Smooth muscle cell (in vitro differentiated cells): ENCODE data around the gene KCNQ1. TPM values are rescaled to one million over a fixed set of nuclear protein-coding genes. Genes with fewer than 3 reads are reported as not detected.

Experiments
- DNase-seq: peaks from one replicate; lab custom pipeline; 2025; ENCODE audit not compliant: unreplicated experiment; lab: John Stamatoyannopoulos, UW
- H2AFZ ChIP-seq: fragments of 200-600 bp; sonication (generic); 2 replicates; pipeline ENCODE4 v1.6.0; 2016; ENCODE audit warnings: antibody characterized with exemption, low read depth, mild to moderate bottlenecking
- H3F3A ChIP-seq: fragments of 200-600 bp; sonication (generic); 2 replicates; pipeline ENCODE4 v1.6.0; 2017; ENCODE audit warnings: antibody characterized with exemption, low read depth
- H3K27ac ChIP-seq: fragments of 200-600 bp; sonication (generic); 2 replicates; pipeline ENCODE4 v1.5.1; 2016; ENCODE audit warnings: low read depth, mild to moderate bottlenecking
- H3K27me3 ChIP-seq: fragments of 200-600 bp; sonication (generic); 2 replicates; pipeline ENCODE4 v1.6.1; 2016; ENCODE audit warnings: low read depth, mild to moderate bottlenecking
- H3K36me3 ChIP-seq: fragments of 200-600 bp; sonication (generic); 2 replicates; pipeline ENCODE4 v1.5.1; 2016; ENCODE audit warnings: low read depth
- H3K4me1 ChIP-seq: fragments of 200-600 bp; sonication (generic); 2 replicates; pipeline ENCODE4 v1.5.1; 2016; ENCODE audit warnings: low read depth
- H3K4me2 ChIP-seq: fragments of 200-600 bp; sonication (generic); 2 replicates; pipeline ENCODE4 v1.6.0; 2016; ENCODE audit warnings: mild to moderate bottlenecking
- H3K4me3 ChIP-seq: fragments of 200-600 bp; sonication (generic); 2 replicates; pipeline ENCODE4 v1.5.1; 2016; ENCODE audit warnings: mild to moderate bottlenecking
- H3K79me2 ChIP-seq: fragments of 200-600 bp; sonication (generic); 2 replicates; pipeline ENCODE4 v1.6.0; 2016; ENCODE audit warnings: low read depth, mild to moderate bottlenecking
- H3K9ac ChIP-seq: fragments of 200-600 bp; sonication (generic); 2 replicates; pipeline ENCODE4 v1.6.0; 2016; ENCODE audit warnings: low read depth
- H3K9me3 ChIP-seq: fragments of 200-600 bp; sonication (generic); replicated peaks from 2 replicates; pipeline ENCODE4 v1.5.1; 2016; ENCODE audit warnings: low read depth
- H4K20me1 ChIP-seq: fragments of 200-600 bp; sonication (generic); 2 replicates; pipeline ENCODE4 v1.6.0; 2016; ENCODE audit warnings: low read depth
- CTCF ChIP-seq: fragments of 200-600 bp; sonication (generic); IDR thresholded peaks from 2 replicates; pipeline ENCODE4 v1.5.1; 2017; ENCODE audit warnings: borderline replicate concordance, mild to moderate bottlenecking, antibody characterized with exemption; ENCODE audit not compliant: insufficient read depth, poor library complexity, severe bottlenecking
- WGBS: methylation state at CpG from one replicate; pipeline ENCODE4 v1.1.7; 2016; ENCODE audit warnings: low lambda C conversion rate; 5-methylcytosine and 5-hydroxymethylcytosine counted together
- polyA plus RNA-seq: library from polyadenylated mRNA; unstranded; fragments of >200 nt; fragmentation: Nextera tagmentation; extraction: Ambion mirVana; gene quantifications from 2 replicates; pipeline ENCODE4 v1.2.1, GENCODE V29; 2016
- total RNA-seq: library from RNA; depleted of rRNA; stranded (reverse); fragments of >200 nt; gene quantifications from 2 replicates; pipeline ENCODE4 v1.2.3, GENCODE V29; 2014

The KCNQ1 gene
- total and polyA plus RNA-seq, 2 experiments from 2014 or later: 1.3 to 2.3 TPM

- no peaks in the 10 kb centered on the region for H3K9me3 ChIP-seq
- no peaks in the 10 kb centered on the region for H3K4me1 ChIP-seq
- H3K4me2 ChIP-seq: no peak overlapping the region
- H3K9ac ChIP-seq: no peak overlapping the region
- H3K36me3 ChIP-seq: no peaks in the 10 kb centered on the region
- no peak for DNase-seq
- no peak overlapping the region for H2AFZ ChIP-seq
- H3K27ac ChIP-seq: no peak overlapping the region
- no peaks in the 10 kb centered on the region for H4K20me1 ChIP-seq
- WGBS: 83% methylated on average over 12 of the region's 12 CpGs
- H3F3A ChIP-seq: no peaks in the 10 kb centered on the region
- H3K4me3 ChIP-seq: no peak overlapping the region
- H3K79me2 ChIP-seq: no peaks in the 10 kb centered on the region
- H3K27me3 ChIP-seq: no peaks in the 10 kb centered on the region
- TF ChIP-seq CTCF: no peak
Measured at GRCh38 chr11:2582351-2582945, 137.6 kb downstream of the KCNQ1 start.

- Histone ChIP-seq H3K27ac (no peak overlapping the region), H3K9me3 (no peaks in the 10 kb centered on the region), H3K79me2 (no peaks in the 10 kb centered on the region), H3F3A (no peaks in the 10 kb centered on the region), H3K27me3 (no peaks in the 10 kb centered on the region), H4K20me1 (no peaks in the 10 kb centered on the region), H3K4me1 (no peaks in the 10 kb centered on the region), H3K9ac (no peak overlapping the region), H2AFZ (no peak overlapping the region), H3K36me3 (no peaks in the 10 kb centered on the region), H3K4me2 (no peak overlapping the region), H3K4me3 (no peak overlapping the region)
- 90% methylated on average over 33 of the region's 33 CpGs for WGBS
- DNase-seq: no peak
- TF ChIP-seq CTCF: no peak
Measured at GRCh38 chr11:2582946-2583604, 138.3 kb downstream of the KCNQ1 start.

DNA sequence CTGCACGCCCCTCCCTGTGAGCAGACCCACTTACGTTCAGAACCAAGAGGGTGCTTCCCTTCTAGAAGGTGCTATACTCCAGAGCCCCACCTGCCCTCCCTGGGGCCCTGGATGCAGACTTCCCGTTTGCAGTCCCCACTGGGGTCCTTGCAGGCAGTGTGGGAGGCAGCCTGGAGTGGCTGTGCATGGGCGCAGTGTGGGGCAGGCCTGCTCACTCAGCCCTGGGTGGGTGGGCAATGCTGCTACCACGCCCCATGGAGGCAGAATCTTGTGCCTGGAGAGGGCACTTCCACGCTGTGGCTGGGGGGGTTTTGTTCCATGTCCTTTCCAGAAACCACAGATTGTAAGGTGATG lies 138.8 kb downstream of the KCNQ1 start:
- no peaks in the 10 kb centered on the region for H3K9me3 ChIP-seq
- WGBS: 91% methylated on average over 6 of the region's 6 CpGs
- H3K27me3 ChIP-seq: no peaks in the 10 kb centered on the region
- no peak overlapping the region for H3K9ac ChIP-seq
- no peaks in the 10 kb centered on the region for H3K36me3 ChIP-seq
- H3K4me1 ChIP-seq: no peaks in the 10 kb centered on the region
- no peaks in the 10 kb centered on the region for H4K20me1 ChIP-seq
- H3K27ac ChIP-seq: no peak overlapping the region
- no peaks in the 10 kb centered on the region for H3K79me2 ChIP-seq
- no peak overlapping the region for H2AFZ ChIP-seq
- TF ChIP-seq CTCF: no peak
- H3K4me3 ChIP-seq: no peak overlapping the region
- H3K4me2 ChIP-seq: no peak overlapping the region
- H3F3A ChIP-seq: no peaks in the 10 kb centered on the region
- DNase-seq: no peak

DNA sequence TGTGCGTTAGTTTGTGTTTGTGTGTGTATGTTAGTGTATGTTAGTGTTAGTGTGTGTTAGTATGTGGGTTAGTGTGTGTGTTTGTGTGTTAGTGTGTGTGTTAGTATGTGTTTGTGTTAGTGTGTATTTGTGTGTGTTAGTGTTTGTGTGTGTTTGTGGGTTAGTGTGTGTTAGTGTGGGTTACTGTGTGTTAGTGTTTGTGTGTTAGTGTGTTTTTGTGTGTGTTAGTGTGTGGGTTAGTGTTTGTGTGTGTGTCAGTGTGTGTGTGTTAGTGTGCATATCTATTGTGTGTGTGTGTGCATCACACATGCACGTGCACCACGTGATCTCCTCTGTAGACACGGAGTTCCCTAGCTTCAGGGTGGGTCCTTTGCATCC lies 139.6 kb downstream of the KCNQ1 start:
- Histone ChIP-seq H3K27ac (no peak overlapping the region), H3K4me3 (no peak overlapping the region), H4K20me1 (no peaks in the 10 kb centered on the region), H3F3A (no peaks in the 10 kb centered on the region), H3K27me3 (no peaks in the 10 kb centered on the region), H3K9me3 (no peaks in the 10 kb centered on the region), H3K36me3 (no peaks in the 10 kb centered on the region), H3K4me1 (no peaks in the 10 kb centered on the region), H3K4me2 (no peak overlapping the region), H3K9ac (no peak overlapping the region), H2AFZ (no peak overlapping the region), H3K79me2 (no peaks in the 10 kb centered on the region)
- 100% methylated on average over 1 of the region's 4 CpGs for WGBS
- no peak for DNase-seq
- no peak for TF ChIP-seq CTCF
